Endometrium (tissue), 2 donors: ENCODE measurements around the gene GABBR1.

Experiments used
- FAIRE-seq: peaks from 2 replicates; lab custom pipeline; 2012; peaks lifted over from hg19 to GRCh38; lab: Jason Lieb, UNC
- donor health status: control.
- donor health status: control.

GABBR1 gene

DNA sequence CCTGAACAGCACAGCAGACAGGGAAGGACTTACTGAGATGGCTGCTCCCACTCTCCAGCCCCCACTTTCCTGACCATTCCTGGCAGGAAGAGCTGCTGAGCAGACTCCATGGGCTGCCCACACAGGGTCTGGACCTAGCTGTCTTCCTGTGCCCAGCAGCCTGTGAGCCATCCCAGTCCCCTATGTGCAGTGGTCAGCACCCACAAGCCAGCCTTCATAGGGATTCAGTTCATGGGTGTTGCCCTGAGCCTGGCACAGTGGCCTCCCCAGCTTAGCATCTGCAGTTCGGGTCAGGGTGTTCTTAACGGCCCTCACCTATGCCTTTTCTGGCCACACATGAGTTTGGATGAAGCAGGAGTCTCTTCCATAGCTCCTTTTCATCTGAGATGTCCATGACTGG lies 105.4 kb downstream of the GABBR1 start:
- no peak for FAIRE-seq

GRCh38 chr6:29527126-29527525 lies 105.9 kb downstream of the GABBR1 start:
- FAIRE-seq, result no peak

GRCh38 chr6:29525311-29525639 lies 107.7 kb downstream of the GABBR1 start:
- FAIRE-seq, result no peak

DNA sequence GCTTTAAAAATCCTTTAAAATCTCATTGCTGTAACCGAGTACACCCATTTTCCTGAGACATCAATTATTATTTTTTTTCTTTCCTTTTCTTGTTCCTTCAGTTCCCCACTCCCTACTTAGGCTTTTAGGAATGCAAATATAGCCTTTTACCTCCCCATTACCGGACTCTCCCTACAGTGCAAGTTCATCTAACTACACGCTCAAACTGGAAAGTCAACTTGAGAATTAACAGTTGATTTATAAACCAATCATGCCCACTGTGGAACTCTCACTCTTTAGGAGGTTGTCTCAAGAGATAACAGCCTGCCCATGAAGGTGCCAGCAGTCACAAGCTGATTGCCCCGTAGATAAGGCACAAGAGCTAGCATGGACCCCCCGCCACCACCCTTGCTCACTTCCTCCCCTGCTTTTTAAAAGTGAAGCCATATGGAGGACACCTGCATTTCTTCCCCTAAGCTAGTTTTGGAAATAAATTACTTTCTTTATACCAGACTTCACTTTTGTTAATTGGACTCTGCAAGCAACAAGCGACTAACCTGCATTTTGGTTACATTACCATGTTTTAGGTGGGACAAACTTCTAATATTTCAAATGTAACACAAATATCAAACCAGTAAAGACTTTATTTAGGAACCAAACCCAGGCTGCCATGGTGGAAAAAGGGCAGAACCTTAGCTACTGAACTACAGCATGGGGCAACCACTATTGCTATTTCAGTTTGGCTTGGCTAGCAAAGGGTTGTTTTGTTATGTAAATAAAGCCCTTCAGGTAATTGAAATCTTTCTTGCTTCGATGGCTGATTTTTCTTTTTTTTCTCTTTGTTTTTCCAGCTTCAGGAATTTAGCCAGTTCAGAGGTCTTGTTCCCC lies 108.3 kb downstream of the GABBR1 start:
- FAIRE-seq, result no peak

DNA sequence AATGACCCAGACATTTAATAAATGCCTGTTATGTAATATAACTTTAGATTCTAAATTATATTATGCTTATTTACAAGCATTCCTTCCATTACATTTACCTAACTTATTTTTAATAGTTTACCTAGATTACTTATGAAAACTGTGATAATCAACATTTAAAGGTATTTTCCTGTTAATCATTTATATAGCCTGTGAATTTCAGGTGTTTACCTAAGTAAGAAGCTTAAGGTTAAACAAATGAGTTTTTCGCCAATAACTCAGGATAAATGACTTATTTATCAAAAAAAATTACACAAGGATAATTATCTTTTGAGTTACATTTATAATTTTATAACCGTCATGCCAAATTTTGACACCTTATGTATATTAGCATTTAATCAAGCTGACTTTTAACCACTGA lies 108.9 kb downstream of the GABBR1 start:
- no peak for FAIRE-seq

GRCh38 chr6:29522227-29522626 lies 110.8 kb downstream of the GABBR1 start:
- FAIRE-seq, result no peak

DNA sequence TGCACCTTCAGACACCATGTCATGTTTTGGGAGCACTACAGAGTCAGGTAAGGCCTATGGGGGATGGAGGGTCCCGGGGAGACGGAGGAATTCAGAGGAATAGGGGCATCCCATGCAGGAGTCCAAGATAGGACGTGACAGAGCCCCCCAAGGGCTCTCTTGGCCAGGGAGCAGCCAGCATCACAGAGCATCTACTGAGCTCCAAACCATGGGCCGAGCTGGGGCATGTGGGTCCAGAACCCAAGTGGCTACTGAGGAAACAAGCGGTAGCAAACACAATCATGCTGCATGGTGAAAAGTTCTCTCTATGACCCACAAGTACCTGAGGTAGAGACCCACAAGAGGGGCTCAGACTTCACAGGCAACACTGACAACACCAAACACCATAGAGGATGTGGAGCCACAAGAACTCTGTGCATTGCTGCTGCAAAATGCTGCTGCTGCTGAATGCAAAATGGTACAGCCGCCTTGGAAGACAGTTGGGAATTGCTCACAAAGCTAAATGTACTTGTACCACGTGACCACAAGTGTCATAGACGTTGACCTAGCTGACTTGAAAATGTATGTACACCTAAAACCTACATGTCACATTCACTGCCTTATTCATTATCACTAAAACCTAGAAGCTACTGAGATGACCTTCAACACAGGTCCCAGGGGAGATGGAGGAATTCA lies 111.8 kb downstream of the GABBR1 start:
- FAIRE-seq, result no peak

DNA sequence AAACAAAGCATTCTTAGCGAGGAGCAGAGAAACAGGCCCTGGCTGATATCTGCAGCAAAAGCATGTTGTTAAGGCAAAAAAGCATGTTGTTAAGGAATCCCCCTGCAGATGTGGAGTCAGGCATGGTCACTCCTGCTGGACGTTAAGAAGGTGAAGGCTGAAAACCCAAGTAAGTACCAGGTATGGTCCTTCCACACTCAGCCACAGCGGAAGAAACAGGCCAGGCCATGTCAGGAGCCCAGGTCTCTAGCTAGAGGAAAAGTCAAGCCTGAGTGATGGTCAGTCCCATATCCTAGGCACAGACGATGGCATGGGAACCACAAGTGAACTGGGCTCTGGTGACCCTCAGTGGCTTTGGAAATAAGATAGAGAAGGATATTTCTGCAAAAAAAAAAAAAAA lies 112.8 kb downstream of the GABBR1 start:
- FAIRE-seq, result no peak

DNA sequence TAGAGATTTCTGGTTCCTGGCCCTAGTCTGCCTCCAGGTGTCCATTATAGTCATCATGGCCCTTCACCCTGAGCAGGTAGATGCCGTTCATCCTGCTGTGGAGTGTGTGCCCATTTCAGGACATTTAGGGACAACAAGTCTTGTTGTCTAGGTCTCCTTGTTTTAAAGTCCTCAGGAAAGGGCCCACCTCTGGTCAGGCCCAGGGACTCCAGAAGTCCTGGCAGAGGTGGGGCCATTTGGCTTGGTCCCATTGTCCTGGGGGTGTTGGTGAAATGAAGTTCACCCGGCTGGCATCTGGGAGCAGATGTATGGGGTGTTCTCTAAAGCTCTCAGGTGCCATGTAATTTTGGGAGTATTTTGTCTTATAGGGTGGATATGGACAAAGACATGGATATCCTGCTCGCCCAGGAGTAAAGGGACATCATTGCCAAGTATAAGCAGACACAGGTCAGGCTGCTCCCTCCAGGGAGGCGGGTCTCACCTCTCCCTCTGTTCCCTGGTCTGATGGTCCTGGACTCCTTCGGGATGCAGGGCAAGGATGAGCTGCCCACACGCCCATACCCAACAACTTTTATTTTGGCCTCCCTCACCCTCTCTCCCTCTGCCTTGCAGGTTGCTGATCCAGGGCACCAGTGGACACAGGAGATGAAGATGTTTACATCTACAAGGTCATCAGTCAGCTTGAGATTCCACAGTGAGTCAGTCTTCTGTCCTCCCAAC lies 113.5 kb downstream of the GABBR1 start:
- no peak for FAIRE-seq

DNA sequence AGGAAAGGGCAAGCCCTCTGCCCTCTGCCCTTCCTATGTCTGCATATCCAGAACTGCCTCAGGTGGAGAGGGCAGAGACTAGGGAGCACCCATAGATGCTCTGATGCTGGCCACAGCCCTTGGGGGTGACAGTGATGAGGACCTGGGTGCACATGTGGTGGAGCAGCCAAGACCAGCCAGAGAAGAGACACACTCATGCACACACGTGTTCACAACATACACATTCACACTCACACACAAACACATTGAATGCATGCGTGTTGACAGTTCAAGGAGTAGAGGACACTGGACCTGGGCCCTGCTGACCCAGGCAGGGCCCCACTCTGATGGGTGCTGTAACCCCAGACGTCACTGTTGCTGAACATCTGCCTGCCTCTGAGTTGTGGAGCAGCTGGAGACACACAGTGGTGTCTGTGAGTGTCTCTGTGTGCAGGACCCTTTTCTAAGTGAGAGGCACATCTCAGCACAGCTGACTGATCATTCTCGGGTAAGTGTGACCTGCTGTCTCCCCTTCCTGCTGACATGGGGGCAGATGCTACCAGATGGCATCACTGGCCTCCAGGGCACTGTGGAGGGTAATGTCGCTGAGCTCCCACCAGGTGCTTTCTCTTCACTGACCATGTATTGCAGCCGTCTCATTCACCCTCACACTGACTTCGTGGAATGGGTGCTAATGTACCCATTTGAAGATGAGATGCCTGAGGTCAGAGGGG lies 115.1 kb downstream of the GABBR1 start:
- FAIRE-seq, result no peak

- FAIRE-seq, result no peak
Observed at GRCh38 chr6:29517245-29517644, 115.7 kb downstream of the GABBR1 start.

DNA sequence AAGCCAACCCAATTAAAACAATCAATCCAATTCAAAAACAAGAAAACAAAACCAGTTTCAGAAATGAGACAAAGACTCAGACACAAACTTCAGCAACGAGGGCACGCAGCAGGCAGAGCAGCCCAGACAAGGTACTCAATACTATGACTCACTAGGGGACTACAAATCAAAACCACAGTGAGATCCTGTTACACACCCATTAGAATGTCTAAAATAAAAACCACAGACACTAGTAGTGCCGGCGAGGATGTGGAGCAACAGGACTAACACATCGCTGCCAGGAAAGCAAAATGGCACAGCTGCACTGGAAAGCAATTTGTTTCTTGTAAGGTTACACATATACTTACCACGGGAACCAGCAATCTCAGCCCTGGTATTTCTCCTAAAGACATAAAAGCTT lies 116.9 kb downstream of the GABBR1 start:
- no peak for FAIRE-seq

DNA sequence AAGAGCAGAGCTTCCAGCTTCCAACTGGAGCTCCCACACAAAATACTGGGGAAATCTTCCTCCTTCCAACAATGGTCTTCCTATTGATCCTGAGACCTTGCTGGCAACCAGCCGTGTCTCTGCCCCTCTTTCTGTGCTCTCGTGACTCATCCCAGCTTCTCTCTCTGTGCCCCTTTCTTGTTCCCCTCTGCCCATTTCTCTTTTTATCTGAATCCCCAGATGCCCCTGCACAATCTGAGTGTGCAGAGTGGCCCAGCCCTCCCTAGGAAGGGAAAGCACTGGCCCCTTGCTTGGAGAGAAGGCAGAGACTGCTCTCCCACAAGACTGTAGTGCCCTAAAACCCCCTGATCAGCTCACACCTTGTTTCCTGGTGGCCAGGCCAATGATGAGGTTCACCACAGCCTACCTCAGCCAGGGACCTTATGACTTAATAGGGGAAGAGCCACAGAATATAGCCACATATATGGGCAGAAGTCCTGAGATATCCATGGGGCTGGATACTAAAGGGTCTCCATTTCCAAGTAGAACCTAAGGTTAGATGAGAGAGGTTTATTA lies 122.2 kb downstream of the GABBR1 start:
- FAIRE-seq, result no peak

- no peak for FAIRE-seq
Observed at GRCh38 chr6:29510202-29510601, 122.8 kb downstream of the GABBR1 start.
